Fibroblast of the conjunctiva (primary cell): Measurements from ENCODE around the gene DHRSX.
"Not testable (repeated sequence)": the region's sequence is repeated elsewhere in the genome, so short reads cannot be mapped to it uniquely, and the experiment has no call there.

Source experiments
- DNase-seq: peaks from one replicate; pipeline ENCODE4 v3.0.0-alpha.2; 2010; ENCODE audit warnings: low read depth

DHRSX gene

GRCh38 chrX:2474280-2474962 is 26.4 kb downstream of the DHRSX start:
- DNase-seq = no peak

DNA sequence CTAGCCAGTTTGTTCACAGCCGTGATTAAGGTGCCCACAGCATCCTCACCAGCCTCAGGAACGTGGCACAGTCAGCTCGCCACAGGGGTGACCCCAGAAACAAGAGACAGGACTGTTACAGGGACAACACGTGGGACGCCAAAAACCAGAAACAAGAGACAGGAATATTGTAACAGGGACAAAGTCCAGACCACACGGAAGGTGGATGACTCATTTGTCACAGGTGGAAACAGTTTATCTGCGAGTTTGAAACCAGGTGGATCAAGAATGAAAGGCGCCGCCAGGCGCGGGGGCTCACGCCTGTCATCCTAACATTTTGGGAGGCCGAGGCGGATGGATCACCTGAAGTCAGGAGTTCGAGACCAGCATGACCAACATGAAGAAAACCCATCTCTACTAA is 27.7 kb downstream of the DHRSX start:
- DNase-seq = not testable (repeated sequence)

DNA sequence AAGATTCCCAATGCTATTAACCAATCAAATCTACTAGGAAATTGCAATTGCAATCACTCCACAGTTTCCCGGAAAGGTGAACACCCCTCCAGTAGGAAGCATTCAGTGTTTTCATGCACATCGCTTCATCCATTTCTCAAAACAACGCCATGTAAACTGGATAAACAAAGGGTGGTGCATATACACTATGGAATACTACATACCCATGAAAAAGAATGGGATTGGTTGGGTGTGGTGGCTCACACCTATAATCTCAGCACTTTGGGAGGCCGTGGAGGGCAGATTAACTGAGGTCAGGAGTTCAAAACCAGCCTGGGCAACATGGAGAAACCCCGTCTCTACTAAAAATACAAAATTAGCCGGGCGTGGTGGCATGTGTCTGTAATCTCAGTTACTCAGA is 29.1 kb downstream of the DHRSX start:
- no peak for DNase-seq

DNA sequence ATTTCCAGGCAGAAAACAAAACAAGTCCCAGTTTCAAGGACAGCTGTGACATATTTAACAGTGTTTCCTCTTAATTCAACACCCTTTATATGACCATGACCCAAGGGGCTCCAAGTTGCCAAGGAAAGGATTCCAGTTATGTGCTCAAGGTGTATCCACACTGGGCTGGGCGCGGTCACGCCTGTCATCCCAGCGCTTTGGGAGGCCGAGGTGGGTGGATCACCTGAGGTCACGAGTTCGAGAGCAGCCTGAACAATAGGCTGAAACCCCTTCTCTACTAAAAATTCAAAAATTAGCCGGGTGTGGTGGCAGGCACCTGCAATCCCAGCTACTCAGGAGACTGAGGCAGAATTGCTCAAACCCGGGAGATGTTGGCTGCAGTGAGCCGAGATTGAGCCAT is 29.6 kb downstream of the DHRSX start:
- DNase-seq = not testable (repeated sequence)

GRCh38 chrX:2469852-2470251 is 30.9 kb downstream of the DHRSX start:
- not testable (repeated sequence) for DNase-seq

GRCh38 chrX:2469196-2469685 is 31.5 kb downstream of the DHRSX start:
- no peak for DNase-seq

DNA sequence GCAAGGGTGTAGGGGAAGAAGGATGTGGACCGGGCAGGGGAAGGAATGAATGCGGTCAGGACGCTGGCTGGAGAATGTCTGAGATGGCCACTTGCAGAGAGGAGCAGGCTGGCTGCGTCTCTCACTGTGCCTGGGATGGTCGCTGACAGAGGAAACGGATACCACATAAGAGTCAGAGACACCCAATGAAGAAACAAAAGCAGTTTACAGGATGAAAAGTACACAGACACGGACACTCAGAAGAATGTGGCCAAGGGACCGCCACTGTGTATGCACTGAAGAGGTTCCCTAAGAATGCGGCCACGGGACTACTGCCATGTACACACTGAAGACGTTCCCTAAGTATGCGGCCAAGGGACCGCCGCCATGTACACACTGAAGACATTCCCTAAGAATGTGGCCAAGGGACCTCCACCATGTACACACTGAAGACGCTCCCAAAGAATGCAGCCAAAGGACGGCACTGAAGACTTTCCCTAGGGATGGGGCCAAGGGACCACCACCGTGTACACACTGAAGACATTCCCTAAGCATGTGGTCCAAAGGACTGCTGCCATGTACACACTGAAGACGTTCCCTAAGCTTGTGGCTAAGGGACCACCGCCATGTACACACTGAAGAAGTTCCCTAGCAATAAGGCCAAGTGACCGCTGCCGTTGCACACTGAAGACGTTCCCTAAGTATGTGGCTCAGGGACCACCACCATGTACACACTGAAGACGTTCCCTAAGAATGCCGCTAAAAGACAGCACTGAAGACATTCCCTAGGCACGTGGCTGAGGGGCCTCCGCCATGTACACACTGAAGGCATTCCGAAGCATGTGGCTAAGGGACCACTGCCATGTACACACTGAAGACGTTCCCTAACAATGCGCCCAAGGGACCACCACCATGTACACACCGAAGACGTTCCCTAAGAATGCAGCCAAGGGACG is 32.2 kb downstream of the DHRSX start:
- no peak for DNase-seq

DNA sequence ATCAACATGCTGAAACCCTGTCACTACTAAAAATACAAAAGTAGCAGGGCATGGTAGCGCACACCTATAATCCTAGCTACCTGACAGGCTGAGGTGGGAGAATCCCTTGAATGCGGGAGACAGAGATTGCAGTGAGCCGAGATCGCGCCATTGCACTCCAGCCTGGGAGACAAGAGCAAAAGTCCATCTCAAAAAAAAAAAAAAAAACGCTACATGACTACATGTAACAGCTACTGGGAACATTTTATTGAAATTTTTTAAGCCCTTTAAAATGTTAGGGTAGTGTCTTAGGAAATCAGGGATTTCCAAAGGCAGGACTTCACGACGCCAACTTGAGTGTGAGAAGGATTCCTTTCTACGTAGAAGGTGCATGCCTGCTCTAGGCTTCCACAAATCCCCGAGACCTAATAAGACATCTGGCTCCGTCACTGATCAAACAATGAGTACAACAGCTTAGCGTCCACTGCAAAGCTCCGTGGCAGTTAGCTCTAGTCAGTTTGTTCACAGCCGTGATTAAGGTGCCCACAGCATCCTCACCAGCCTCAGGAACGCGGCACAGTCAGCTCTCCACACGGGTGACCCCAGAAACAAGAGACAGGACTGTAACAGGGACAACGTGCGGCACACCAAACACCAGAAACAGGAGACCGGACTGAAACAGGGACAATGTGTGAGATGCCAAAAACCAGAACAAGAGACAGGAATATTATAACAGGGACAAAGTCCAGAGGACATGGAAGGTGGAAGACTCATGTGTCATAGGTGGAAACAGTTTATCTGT is 33.7 kb downstream of the DHRSX start:
- no peak for DNase-seq

DNA sequence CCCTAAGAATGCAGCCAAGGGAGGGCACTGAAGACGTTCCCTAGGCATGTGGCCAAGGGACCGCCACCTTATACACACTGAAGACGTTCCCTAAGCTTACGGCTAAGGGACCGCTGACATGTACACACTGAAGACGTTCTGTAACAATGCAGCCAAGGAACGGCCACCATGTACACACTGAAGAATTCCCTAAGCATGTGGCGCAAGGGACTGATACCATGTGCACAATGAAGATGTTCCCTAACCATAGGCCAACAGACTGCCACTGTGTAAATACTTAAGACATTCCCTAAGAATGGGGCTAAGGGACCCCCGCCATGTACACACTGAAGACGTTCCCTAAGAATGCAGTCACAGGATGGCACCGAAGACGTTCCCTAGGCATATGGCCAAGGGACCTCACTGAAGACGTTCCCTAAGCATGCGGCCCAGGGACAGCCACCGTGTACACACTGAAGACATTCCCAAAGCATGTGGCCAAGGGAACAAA is 36.1 kb downstream of the DHRSX start:
- no peak for DNase-seq

DNA sequence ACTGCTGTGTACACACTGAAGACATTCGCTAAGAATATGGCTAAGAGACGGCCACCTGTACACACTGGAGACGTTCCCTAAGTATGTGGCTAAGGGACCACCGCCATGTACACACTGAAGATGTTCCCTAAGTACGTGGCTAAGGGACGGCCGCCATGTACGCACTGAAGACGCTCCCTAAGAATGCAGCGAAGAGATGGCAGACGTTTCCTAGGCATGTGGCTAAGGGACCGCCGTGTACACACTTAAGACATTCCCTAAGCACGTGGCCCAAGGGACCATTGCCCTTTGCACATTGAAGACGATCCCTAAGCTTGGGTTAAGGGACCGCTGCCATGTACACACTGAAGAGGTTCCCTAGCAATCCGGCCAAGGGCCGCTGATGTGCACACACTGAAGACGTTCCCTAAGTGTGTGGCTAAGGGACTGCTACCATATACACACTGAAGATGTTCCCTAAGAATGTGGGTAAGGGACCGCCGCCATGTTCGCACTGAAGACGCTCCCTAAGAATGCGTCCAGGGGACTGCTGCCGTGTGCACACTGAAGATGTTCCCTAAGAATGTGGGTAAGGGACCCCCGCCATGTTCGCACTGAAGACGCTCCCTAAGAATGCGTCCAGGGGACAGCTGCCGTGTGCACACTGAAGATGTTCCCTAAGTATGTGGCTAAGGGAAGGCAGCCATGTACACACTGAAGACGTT is 36.7 kb downstream of the DHRSX start:
- no peak for DNase-seq

- not testable (repeated sequence) for DNase-seq
These were observed 37.3 kb downstream of the DHRSX start for GRCh38 chrX:2463481-2463880.

DNA sequence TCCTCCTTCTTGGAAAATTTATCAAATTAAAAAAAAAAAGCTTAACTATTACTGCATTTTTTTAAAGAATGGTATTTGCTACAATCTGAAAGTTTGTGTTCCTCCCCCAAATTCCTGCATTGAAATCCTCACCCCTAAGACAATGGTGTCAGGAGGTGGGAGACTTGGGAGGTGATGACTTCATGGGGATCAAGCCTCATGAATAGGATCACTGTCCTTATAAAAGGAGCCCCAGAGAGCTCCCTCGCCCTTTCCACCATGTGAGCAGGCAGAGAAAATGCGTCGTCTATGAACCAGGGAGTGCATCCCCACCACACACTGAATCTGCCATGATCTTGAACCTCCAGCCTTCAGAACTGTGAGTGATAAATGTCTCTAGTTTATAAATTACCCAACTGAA is 38.0 kb downstream of the DHRSX start:
- no peak for DNase-seq

DNA sequence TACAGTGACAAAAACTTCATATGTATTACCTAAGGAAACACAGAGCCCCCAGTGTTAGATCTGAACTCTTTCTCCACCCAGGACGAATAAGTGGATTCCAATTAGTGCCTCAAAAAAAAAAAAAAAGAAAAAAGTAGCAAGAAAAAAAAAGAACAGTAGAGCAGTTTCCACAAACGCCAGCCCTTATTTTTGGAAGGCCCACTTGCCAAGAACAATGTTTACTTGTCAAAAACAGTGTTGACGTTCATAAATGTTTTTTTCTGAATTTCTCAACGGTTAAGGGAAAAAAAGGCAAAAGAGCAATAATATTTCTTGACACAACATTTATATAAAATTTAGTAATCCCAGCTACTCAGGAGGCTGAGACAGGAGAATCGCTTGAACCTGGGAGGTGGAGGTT is 38.7 kb downstream of the DHRSX start:
- DNase-seq = no peak

- DNase-seq = no peak
These were observed 39.1 kb downstream of the DHRSX start for GRCh38 chrX:2461711-2462016.

DNA sequence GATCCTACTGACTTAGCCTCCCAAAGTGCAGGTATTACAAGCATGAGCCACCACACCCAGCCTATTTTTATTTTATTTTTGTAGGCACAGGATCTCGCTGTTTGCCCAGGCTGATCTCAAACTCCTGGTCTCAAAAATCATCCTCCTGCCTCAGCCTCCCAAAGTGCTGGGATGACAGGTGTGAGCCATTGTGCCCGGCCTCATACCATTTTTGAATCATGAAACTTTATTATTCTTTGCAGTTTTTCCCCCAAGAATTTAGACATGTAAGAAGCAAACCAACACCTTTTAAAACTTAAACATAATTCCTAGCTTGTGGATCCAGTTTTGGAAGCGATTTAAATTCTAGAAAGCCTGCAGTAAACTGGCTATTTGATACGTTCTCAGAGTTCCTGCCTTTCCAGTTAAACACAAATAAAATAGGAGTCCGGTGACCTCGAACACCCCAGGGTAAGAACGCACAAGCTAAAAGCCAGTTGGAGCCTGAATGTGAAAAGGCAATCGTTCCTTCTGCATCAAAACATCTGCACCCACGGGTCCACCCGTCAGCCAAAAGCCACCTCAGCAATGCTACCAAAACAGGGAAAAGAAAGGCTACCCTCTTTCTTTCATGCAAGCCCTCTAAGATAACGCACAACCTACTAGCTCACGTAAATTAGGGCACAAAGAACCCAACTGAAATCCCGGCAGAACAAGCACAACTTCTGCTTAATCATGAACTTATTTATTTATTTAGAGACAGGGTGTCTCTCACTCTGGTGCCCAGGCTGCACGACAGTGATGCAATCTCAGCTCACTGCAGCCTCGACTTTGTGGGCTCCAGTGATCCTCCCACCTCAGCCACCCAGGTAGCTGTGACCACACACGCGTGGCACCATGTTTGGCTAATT is 39.7 kb downstream of the DHRSX start:
- DNase-seq = not testable (repeated sequence)

DNA sequence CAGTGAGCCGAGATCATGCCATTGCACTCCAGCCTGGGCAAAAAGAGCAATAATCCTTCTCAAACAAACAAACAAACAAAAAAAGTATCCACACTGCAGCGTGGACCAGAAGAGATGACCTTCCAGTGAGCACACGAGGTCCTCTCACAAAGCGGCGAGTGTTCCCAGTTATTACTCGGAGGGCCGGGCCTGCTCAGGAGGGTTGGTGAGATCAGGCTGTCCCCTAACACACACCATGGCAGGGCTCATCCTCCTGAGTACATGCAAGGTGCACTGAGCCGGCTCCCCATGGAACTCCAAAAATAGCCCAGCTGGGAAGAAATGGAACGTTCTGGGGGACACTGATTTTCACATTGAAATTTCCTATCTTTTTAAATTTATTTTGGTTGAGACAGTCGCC is 40.7 kb downstream of the DHRSX start:
- DNase-seq = not testable (repeated sequence)

DNA sequence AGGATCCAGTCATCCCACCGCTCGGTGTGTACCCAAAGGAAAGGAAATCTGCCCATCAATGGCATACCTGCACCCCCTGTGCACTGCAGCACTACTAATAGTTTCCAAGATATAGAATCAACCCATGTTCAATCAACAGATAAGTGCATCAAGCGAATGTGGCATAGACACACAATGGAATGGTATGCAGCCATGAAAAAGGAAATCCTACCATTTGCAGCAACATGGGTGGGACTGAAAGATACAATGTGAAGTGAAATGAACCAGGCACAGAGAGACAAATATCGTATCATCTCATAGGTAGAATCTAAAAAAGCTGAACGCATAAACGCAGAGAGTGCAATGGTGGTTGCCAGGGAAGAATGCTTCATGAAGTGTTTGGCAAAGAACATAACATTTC is 42.5 kb downstream of the DHRSX start:
- DNase-seq = no peak

DNA sequence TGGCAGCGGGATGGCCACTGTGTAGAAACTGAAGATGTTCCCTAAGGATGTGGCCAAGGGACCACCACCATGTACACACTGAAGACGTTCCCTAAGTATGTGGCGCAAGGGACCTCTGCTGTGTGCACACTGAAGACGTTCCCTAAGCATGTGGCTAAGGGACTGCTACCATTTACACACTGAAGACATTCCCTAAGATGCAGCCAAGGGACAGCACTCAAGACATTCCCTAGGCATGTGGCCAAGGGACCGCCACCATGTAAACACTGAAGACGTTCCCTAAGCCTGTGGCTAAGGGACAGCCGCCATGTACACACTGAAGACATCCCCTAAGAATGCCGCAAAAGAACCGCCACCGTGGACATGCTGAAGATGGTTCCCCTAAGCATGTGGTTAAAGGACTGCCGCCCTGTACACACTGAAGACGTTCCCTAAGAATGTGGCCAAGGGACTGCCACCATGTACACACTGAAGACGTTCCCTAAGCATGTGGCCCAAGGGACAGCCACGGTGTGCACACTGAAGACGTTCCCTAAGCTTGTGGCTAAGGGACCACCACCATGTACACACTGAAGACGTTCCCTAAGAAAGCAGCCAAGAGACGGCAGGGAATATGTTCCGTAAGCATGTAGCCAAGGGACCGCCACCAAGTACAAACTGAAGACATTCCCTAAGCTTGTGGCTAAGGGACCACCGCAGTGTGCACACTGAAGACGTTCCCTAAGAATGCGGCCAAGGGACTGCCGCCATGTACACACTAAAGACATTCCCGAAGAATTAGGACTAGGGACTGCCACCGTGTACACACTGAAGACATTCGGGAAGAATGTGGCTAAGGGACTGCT is 43.3 kb downstream of the DHRSX start:
- no peak for DNase-seq

GRCh38 chrX:2456091-2456490 is 44.7 kb downstream of the DHRSX start:
- not testable (repeated sequence) for DNase-seq

GRCh38 chrX:2454620-2455019 is 46.2 kb downstream of the DHRSX start:
- not testable (repeated sequence) for DNase-seq
